GM23338 (cell line): ENCODE data around the gene CADPS2. TPM values are rescaled to one million over a fixed set of nuclear protein-coding genes. Genes with fewer than 3 reads are reported as not detected.

Experiments used
- ATAC-seq: fragments of 200-7000 bp; cut with Tn5 transposase; 3 replicates; pipeline ENCODE4 v1.9.1; 2020
- DNase-seq: peaks from one replicate; pipeline ENCODE4 v3.0.0-alpha.2; 2015; ENCODE audit warnings: low spot score
- H2AFZ ChIP-seq: fragments of 200-600 bp; sonication (generic); 2 replicates; pipeline ENCODE4 v1.8.0; 2016; ENCODE audit warnings: antibody characterized with exemption, mild to moderate bottlenecking, moderate library complexity
- H3F3A ChIP-seq: fragments of 200-600 bp; sonication (generic); replicated peaks from 2 replicates; pipeline ENCODE4 v1.8.0; 2017; ENCODE audit warnings: antibody characterized with exemption, mixed run types, low read depth
- H3K27ac ChIP-seq: fragments of 200-600 bp; sonication (generic); 2 replicates; pipeline ENCODE4 v1.6.1; 2016; ENCODE audit warnings: low read depth
- H3K27me3 ChIP-seq: fragments of 200-600 bp; sonication (generic); 2 replicates; pipeline ENCODE4 v1.8.0; 2016; ENCODE audit warnings: mild to moderate bottlenecking, mixed run types, moderate library complexity; ENCODE audit not compliant: insufficient read depth
- H3K36me3 ChIP-seq: fragments of 200-600 bp; sonication (generic); 2 replicates; pipeline ENCODE4 v1.8.0; 2016; ENCODE audit warnings: mild to moderate bottlenecking; ENCODE audit not compliant: insufficient read depth
- H3K4me1 ChIP-seq: fragments of 200-600 bp; sonication (generic); 2 replicates; pipeline ENCODE4 v1.8.0; 2016; ENCODE audit warnings: mild to moderate bottlenecking, moderate library complexity; ENCODE audit not compliant: insufficient read depth
- H3K4me2 ChIP-seq: fragments of 200-600 bp; sonication (generic); 2 replicates; pipeline ENCODE4 v1.7.1; 2017; ENCODE audit warnings: mixed run types
- H3K4me3 ChIP-seq: fragments of 200-600 bp; sonication (generic); 2 replicates; pipeline ENCODE4 v1.6.1; 2016; ENCODE audit warnings: mixed run types
- H3K79me2 ChIP-seq: fragments of 200-600 bp; sonication (generic); replicated peaks from 2 replicates; pipeline ENCODE4 v1.8.0; 2017; ENCODE audit warnings: mild to moderate bottlenecking; ENCODE audit not compliant: insufficient read depth
- H3K9me2 ChIP-seq: fragments of 200-600 bp; sonication (generic); 2 replicates; pipeline ENCODE4 v1.8.0; 2017; ENCODE audit not compliant: insufficient read depth
- H4K20me1 ChIP-seq: fragments of 200-600 bp; sonication (generic); replicated peaks from 2 replicates; pipeline ENCODE4 v1.8.0; 2017; ENCODE audit warnings: mild to moderate bottlenecking; ENCODE audit not compliant: insufficient read depth
- H3K27ac Mint-ChIP-seq: 2 replicates; pipeline ENCODE4 v1.8.0; 2020; ENCODE audit warnings: inconsistent platforms, mild to moderate bottlenecking, moderate library complexity, mixed read lengths
- H3K27me3 Mint-ChIP-seq: 3 replicates; pipeline ENCODE4 v1.8.0; 2022; ENCODE audit warnings: low read depth, mild to moderate bottlenecking, moderate library complexity, mixed read lengths, inconsistent platforms; ENCODE audit not compliant: insufficient read depth, poor library complexity
- H3K36me3 Mint-ChIP-seq: 3 replicates; pipeline ENCODE4 v1.8.0; 2021; ENCODE audit warnings: low read depth, mild to moderate bottlenecking, inconsistent platforms, moderate library complexity, mixed read lengths
- H3K4me1 Mint-ChIP-seq: 3 replicates; pipeline ENCODE4 v1.8.0; 2020; ENCODE audit warnings: mild to moderate bottlenecking, inconsistent platforms, mixed read lengths
- H3K4me3 Mint-ChIP-seq: 3 replicates; pipeline ENCODE4 v1.8.0; 2021; ENCODE audit warnings: moderate library complexity, mild to moderate bottlenecking, inconsistent platforms, mixed read lengths
- H3K9me3 Mint-ChIP-seq: 3 replicates; pipeline ENCODE4 v1.8.0; 2020; ENCODE audit warnings: moderate library complexity, mild to moderate bottlenecking, inconsistent platforms, mixed read lengths
- CTCF ChIP-seq, 2 experiments: fragments of 200-600 bp in 1 of 2; sonication (generic) in 1 of 2; conservative IDR thresholded peaks; 2 replicates each; pipeline versions ENCODE4 v1.5.1 to v1.6.1; 2016 to 2017; ENCODE audit warnings: antibody characterized with exemption in 2 of 2, low read depth in 2 of 2, mild to moderate bottlenecking in 2 of 2, moderate library complexity in 1 of 2
- JUNB ChIP-seq: IDR thresholded peaks from one replicate; pipeline ENCODE4 v1.6.1; 2016; ENCODE audit warnings: antibody characterized with exemption; ENCODE audit not compliant: unreplicated experiment
- POLR2AphosphoS5 ChIP-seq: IDR thresholded peaks from 2 replicates; pipeline ENCODE4 v1.6.1; 2016; ENCODE audit warnings: antibody characterized with exemption, low read depth
- REST ChIP-seq: IDR thresholded peaks from one replicate; pipeline ENCODE4 v1.6.1; 2018; ENCODE audit warnings: antibody characterized with exemption; ENCODE audit not compliant: unreplicated experiment
- STAT1 ChIP-seq: IDR thresholded peaks from one replicate; pipeline ENCODE4 v1.6.1; 2016; ENCODE audit warnings: antibody characterized with exemption; ENCODE audit not compliant: unreplicated experiment
- ZNF114 ChIP-seq: fragments of 250-450 bp; sonication (Bioruptor Pico); IDR thresholded peaks from 2 replicates; pipeline ENCODE4 v1.5.0; 2020; ENCODE audit warnings: mild to moderate bottlenecking, moderate library complexity
- ZNF462 ChIP-seq: fragments of 250-450 bp; sonication (Bioruptor Pico); IDR thresholded peaks from 2 replicates; pipeline ENCODE4 v1.5.0; 2020; ENCODE audit warnings: mild to moderate bottlenecking, moderate library complexity
- polyA plus RNA-seq: library from polyadenylated mRNA; unstranded; fragments of >200 nt; fragmentation: Nextera tagmentation; extraction: Ambion mirVana; gene quantifications from 2 replicates; pipeline ENCODE4 v1.2.1, GENCODE V29; 2016
- total RNA-seq: library from RNA; depleted of rRNA; stranded (reverse); fragments of >200 nt; shearing (Covaris generic); gene quantifications from 2 replicates; pipeline ENCODE4 v1.2.3, GENCODE V29; 2014

CADPS2 gene
- total and polyA plus RNA-seq, 2 experiments from 2014 or later: 16.3 to 36.9 TPM

GRCh38 chr7:122492007-122492406 is 394.3 kb downstream of the CADPS2 start:
- Histone ChIP-seq H3K4me2 (no peak overlapping the region), H3K27ac (no peak overlapping the region), H4K20me1 (no peaks in the 10 kb centered on the region), H2AFZ (no peak overlapping the region), H3F3A (no peaks in the 10 kb centered on the region), H3K79me2 (no peaks in the 10 kb centered on the region), H3K4me1 (no peaks in the 10 kb centered on the region), H3K27me3 (no peaks in the 10 kb centered on the region), H3K4me3 (no peak overlapping the region), H3K9me2 (no peaks in the 10 kb centered on the region), H3K36me3 (no peaks in the 10 kb centered on the region)
- H3K36me3 Mint-ChIP-seq: no peaks in the 10 kb centered on the region
- no peak for TF ChIP-seq ZNF462 (CRISPR knock-in tag)
- no peak for ATAC-seq
- no peak for DNase-seq
- no peaks in the 10 kb centered on the region for H3K9me3 Mint-ChIP-seq
- no peak overlapping the region for H3K27ac Mint-ChIP-seq
- H3K4me3 Mint-ChIP-seq: no peak overlapping the region
- peaks cover 13% of the 10 kb centered on the region; the same call in 2 of the 3 replicates for H3K4me1 Mint-ChIP-seq
- H3K27me3 Mint-ChIP-seq: peaks cover 3% of the 10 kb centered on the region

- H3K27me3 Mint-ChIP-seq: no peaks in the 10 kb centered on the region
- Histone ChIP-seq H3K27me3 (no peaks in the 10 kb centered on the region), H3K4me3 (no peak overlapping the region), H3K4me2 (no peak overlapping the region), H3K79me2 (no peaks in the 10 kb centered on the region), H4K20me1 (no peaks in the 10 kb centered on the region), H2AFZ (no peak overlapping the region), H3F3A (no peaks in the 10 kb centered on the region), H3K27ac (no peak overlapping the region), H3K36me3 (no peaks in the 10 kb centered on the region), H3K4me1 (no peaks in the 10 kb centered on the region), H3K9me2 (no peaks in the 10 kb centered on the region)
- no peak for TF ChIP-seq JUNB
- no peak for TF ChIP-seq CTCF (conservative IDR thresholded peaks at IDR 0.05; ENCODE audit: low read depth in 2 of 2)
- TF ChIP-seq POLR2AphosphoS5: no peak
- TF ChIP-seq ZNF114 (CRISPR knock-in tag): no peak
- no peak for TF ChIP-seq STAT1
- no peak for TF ChIP-seq REST
- H3K9me3 Mint-ChIP-seq: no peaks in the 10 kb centered on the region
- no peak overlapping the region for H3K27ac Mint-ChIP-seq
- ATAC-seq: no peak
- H3K4me1 Mint-ChIP-seq: peaks cover 6% of the 10 kb centered on the region; the same call in 2 of the 3 replicates
- H3K36me3 Mint-ChIP-seq: no peaks in the 10 kb centered on the region
- no peak overlapping the region for H3K4me3 Mint-ChIP-seq
- DNase-seq: no peak
These were observed 398.0 kb downstream of the CADPS2 start for GRCh38 chr7:122488241-122488640.
